Endothelial cell of umbilical vein (primary cell): Measurements from ENCODE around the gene AP5B1. TPM values are rescaled to one million over a fixed set of nuclear protein-coding genes. Genes with fewer than 3 reads are reported as not detected.

ENCODE experiments used
- BruUV-seq: library from RNA; stranded (reverse); fragments of 400-500 nt; replicated peaks from 2 replicates; lab custom pipeline; 2021; lab: Mats Ljungman, UMichigan
- CTCF ChIA-PET: fragments of 300-600, 350-600 bp; sonication (Branson Sonifier 250); formaldehyde crosslinking; loops from one replicate; lab custom pipeline; 2021; ENCODE audit warnings: antibody characterized with exemption, inconsistent platforms; lab: Charles Lee
- POLR2A ChIA-PET: fragments of 300-600, 350-600 bp; sonication (Branson Sonifier 250); formaldehyde crosslinking; loops from one replicate; lab custom pipeline; 2021; ENCODE audit warnings: antibody characterized with exemption, inconsistent platforms; lab: Charles Lee
- DNase-seq: peaks from one replicate; pipeline ENCODE4 v3.0.0-alpha.2; 2011; ENCODE audit warnings: low read depth, low spot score
- FAIRE-seq: peaks from 2 replicates; lab custom pipeline; 2011; peaks lifted over from hg19 to GRCh38; lab: Jason Lieb, UNC
- H2AFZ ChIP-seq: 2 replicates; pipeline ENCODE4 v1.6.0; 2012; ENCODE audit warnings: low read depth, low read length, control low read depth, inconsistent platforms
- H3K27ac ChIP-seq: 2 replicates; pipeline ENCODE4 v1.5.1; 2011; ENCODE audit warnings: low read depth, mild to moderate bottlenecking, control low read depth, low read length, moderate library complexity; ENCODE audit not compliant: insufficient read depth
- H3K27me3 ChIP-seq, 2 experiments: 2 replicates each; pipeline versions ENCODE4 v1.6.0 to v1.6.1; 2011; ENCODE audit warnings: low read length in 2 of 2, mixed read lengths in 1 of 2; ENCODE audit not compliant: control insufficient read depth in 2 of 2, insufficient read depth in 2 of 2
- H3K36me3 ChIP-seq, 2 experiments: 2 replicates in 1 of 2; 3 replicates in 1 of 2; pipeline ENCODE4 v1.5.1; 2011; ENCODE audit warnings: low read length in 2 of 2, mild to moderate bottlenecking in 1 of 2, moderate library complexity in 1 of 2; ENCODE audit not compliant: control insufficient read depth in 2 of 2, insufficient read depth in 2 of 2; ENCODE audit errors: extremely low read depth in 1 of 2
- H3K4me1 ChIP-seq: 3 replicates; pipeline ENCODE4 v1.5.1; 2011; ENCODE audit warnings: mild to moderate bottlenecking, low read length; ENCODE audit not compliant: control insufficient read depth, insufficient read depth; ENCODE audit errors: extremely low read depth
- H3K4me2 ChIP-seq: 2 replicates; pipeline ENCODE4 v1.6.1; 2011; ENCODE audit warnings: low read length, control low read depth, mixed read lengths; ENCODE audit not compliant: insufficient read depth
- H3K4me3 ChIP-seq, 3 experiments: fragments of 200-600 bp in 1 of 3; sonication (generic), shearing (Covaris generic) in 1 of 3; replicated peaks in 1 of 3; 2 replicates each; pipeline ENCODE4 v1.5.1; 2011 to 2016; ENCODE audit warnings: control low read depth in 3 of 3, low read length in 3 of 3, mild to moderate bottlenecking in 2 of 3, inconsistent platforms in 1 of 3, low read depth in 1 of 3, moderate library complexity in 1 of 3; ENCODE audit not compliant: insufficient read depth in 1 of 3
- H3K79me2 ChIP-seq: 2 replicates; pipeline ENCODE4 v1.6.0; 2012; ENCODE audit warnings: low read length, inconsistent platforms; ENCODE audit not compliant: control insufficient read depth, insufficient read depth
- H3K9ac ChIP-seq: replicated peaks from 2 replicates; pipeline ENCODE3; 2011; ENCODE audit warnings: low read length, control low read depth; ENCODE audit not compliant: insufficient read depth; ENCODE audit errors: extremely low read depth
- H3K9me1 ChIP-seq: replicated peaks from 3 replicates; pipeline ENCODE4 v1.6.0; 2011; ENCODE audit warnings: mild to moderate bottlenecking, low read length; ENCODE audit not compliant: control insufficient read depth, insufficient read depth; ENCODE audit errors: extremely low read depth
- H3K9me3 ChIP-seq: replicated peaks from 2 replicates; pipeline ENCODE4 v1.5.1; 2012; ENCODE audit warnings: low read length, inconsistent platforms; ENCODE audit not compliant: control insufficient read depth, insufficient read depth
- H4K20me1 ChIP-seq: replicated peaks from 2 replicates; pipeline ENCODE3; 2011; ENCODE audit warnings: mild to moderate bottlenecking, low read length; ENCODE audit not compliant: control insufficient read depth, insufficient read depth; ENCODE audit errors: extremely low read depth
- CTCF ChIP-seq, 2 donors: IDR thresholded peaks; 1 replicate in 1 of 2; 2 replicates in 1 of 2; pipeline ENCODE4 v1.5.1; 2011; ENCODE audit warnings: low read length in 2 of 2, mild to moderate bottlenecking in 2 of 2, moderate library complexity in 2 of 2, control low read depth in 1 of 2, inconsistent platforms in 1 of 2, low read depth in 1 of 2; ENCODE audit not compliant: insufficient read depth in 1 of 2; ENCODE audit errors: extremely low read depth in 1 of 2
- EZH2 ChIP-seq: IDR thresholded peaks from 2 replicates; pipeline ENCODE4 v1.6.1; 2012; ENCODE audit warnings: borderline replicate concordance, low read depth, mild to moderate bottlenecking, moderate library complexity, low read length, inconsistent platforms; ENCODE audit not compliant: severe bottlenecking
- FOS ChIP-seq: IDR thresholded peaks from 2 replicates; pipeline ENCODE4 v1.6.1; 2011; ENCODE audit warnings: mild to moderate bottlenecking, low read length, moderate library complexity, borderline replicate concordance; ENCODE audit not compliant: insufficient read depth
- GATA2 ChIP-seq: IDR thresholded peaks from 2 replicates; pipeline ENCODE4 v1.7.0; 2011; ENCODE audit warnings: low read depth, mild to moderate bottlenecking, moderate library complexity, mixed read lengths, low read length; ENCODE audit not compliant: insufficient read length, insufficient read depth
- JUN ChIP-seq: IDR thresholded peaks from 2 replicates; pipeline ENCODE4 v1.6.1; 2011; ENCODE audit warnings: borderline replicate concordance, low read depth; ENCODE audit not compliant: insufficient read length, insufficient read depth
- MAX ChIP-seq: IDR thresholded peaks from 2 replicates; pipeline ENCODE4 v1.6.1; 2011; ENCODE audit not compliant: insufficient read depth, insufficient read length
- MYC ChIP-seq: IDR thresholded peaks from one replicate; pipeline ENCODE4 v1.6.1; 2011; ENCODE audit warnings: mild to moderate bottlenecking, low read depth, low read length
- POLR2A ChIP-seq: IDR thresholded peaks from 2 replicates; pipeline ENCODE4 v1.6.1; 2012; ENCODE audit warnings: low read depth, mild to moderate bottlenecking, control low read depth, low read length
- POLR2AphosphoS5 ChIP-seq: IDR thresholded peaks from 2 replicates; pipeline ENCODE4 v1.6.1; 2012; ENCODE audit warnings: low read depth, mild to moderate bottlenecking, control low read depth, low read length, moderate library complexity; ENCODE audit not compliant: insufficient read depth
- dilution Hi-C: fragments of 300-500 bp; cut with MboI; formaldehyde crosslinking; loops from one replicate; pipeline ENCODE4 v1.15.0; 2019; ENCODE audit warnings: low sequenced_read_pairs; ENCODE audit not compliant: extremely low pct_ligation_motif_present
- intact Hi-C: fragments of 100-400 bp; cut with micrococcal nuclease; formaldehyde crosslinking; loops from one replicate; pipeline ENCODE4 v1.10.0; 2022
- polyA plus RNA-seq, 4 experiments: library from polyadenylated mRNA; depleted of rRNA in 3 of 4; stranded (reverse) in 3 of 4; unstranded in 1 of 4; fragments of >200 nt; gene quantifications; 2 replicates each; pipeline versions ENCODE4 v1.2.1 to v1.2.3, GENCODE V29; 2011 to 2012; ENCODE audit warnings: missing spikeins in 1 of 4
- total RNA-seq: library from RNA; stranded (reverse); gene quantifications from 2 replicates; pipeline ENCODE4 v1.2.3, GENCODE V29; 2021

Gene AP5B1
- total and polyA plus RNA-seq, 2 donors (not counting 3 experiments of a cell fraction or from before 2014, with no cell fraction given): 9.2 to 15.3 TPM

GRCh38 chr11:65767406-65767805 is 13.4 kb downstream of the AP5B1 start:
- H3K36me3 ChIP-seq: no peaks in the 10 kb centered on the region
- H3K4me2 ChIP-seq: no peak overlapping the region
- no peak overlapping the region for H3K9ac ChIP-seq
- intact Hi-C loops: no loop called here
- H3K4me3 ChIP-seq: no peak overlapping the region
- no peak overlapping the region for H3K27ac ChIP-seq
- no peaks in the 10 kb centered on the region for H3K9me3 ChIP-seq
- dilution Hi-C loops: no loop called here
- CTCF ChIA-PET: interaction anchor here (0.6 to 2.2 kb wide), 5 partner anchors 9 to 55 kb away, joined by 3 to 11 read pairs (median 3); partner anchors contain the start of gene KAT5
- H3K79me2 ChIP-seq: no peaks in the 10 kb centered on the region
- DNase-seq (no peak), FAIRE-seq (no peak)
- H3K4me1 ChIP-seq: no peaks in the 10 kb centered on the region
- H4K20me1 ChIP-seq: no peaks in the 10 kb centered on the region
- TF ChIP-seq MYC: no peak
- TF ChIP-seq EZH2: no peak
- no peak for TF ChIP-seq POLR2AphosphoS5
- TF ChIP-seq JUN: no peak
- no peak for TF ChIP-seq GATA2
- no peak for TF ChIP-seq FOS
- TF ChIP-seq POLR2A: no peak
- no peak for TF ChIP-seq CTCF (IDR thresholded peaks at IDR 0.05; ENCODE audit: extremely low read depth in 1 of 2, insufficient read depth in 1 of 2, low read depth in 1 of 2, low read length in 2 of 2)
- TF ChIP-seq MAX: no peak
- no peaks in the 10 kb centered on the region for H3K9me1 ChIP-seq
- POLR2A ChIA-PET: no interaction called here
- BruUV-seq: no TSS peak
- H3K27me3 ChIP-seq: no peaks in the 10 kb centered on the region
- no peak overlapping the region for H2AFZ ChIP-seq
